NOMO-1 (cell line): ENCODE results near the gene PCDH1.
A peak's percentile ranks its signal among the peaks of the same experiment; 100 is the strongest.

ENCODE experiments used
- DNase-seq, 2 experiments: peaks; one replicate each; lab custom pipeline; 2025; ENCODE audit not compliant: unreplicated experiment in 2 of 2; lab: John Stamatoyannopoulos, UW

The PCDH1 gene

DNA sequence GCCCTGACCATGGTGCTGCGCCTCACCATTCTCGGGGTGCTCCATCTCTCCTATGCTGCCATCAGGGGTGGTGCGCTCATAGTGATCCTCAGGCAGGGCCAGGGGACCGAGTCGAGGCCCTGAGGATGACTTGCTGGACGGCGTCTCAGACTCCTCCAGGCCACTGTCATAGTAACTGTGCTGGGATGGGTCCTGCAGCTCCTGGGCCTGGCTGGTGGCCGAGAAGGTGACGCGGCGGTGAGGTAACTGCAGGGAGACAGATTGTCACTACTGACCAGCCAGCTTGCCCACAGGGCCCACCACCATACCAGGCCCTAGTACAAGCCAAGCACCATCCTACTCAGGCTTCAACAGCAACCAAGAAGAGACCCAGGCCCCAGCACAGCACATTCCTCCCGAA, 21.0 kb downstream of the PCDH1 start:
- DNase-seq: no peak

DNA sequence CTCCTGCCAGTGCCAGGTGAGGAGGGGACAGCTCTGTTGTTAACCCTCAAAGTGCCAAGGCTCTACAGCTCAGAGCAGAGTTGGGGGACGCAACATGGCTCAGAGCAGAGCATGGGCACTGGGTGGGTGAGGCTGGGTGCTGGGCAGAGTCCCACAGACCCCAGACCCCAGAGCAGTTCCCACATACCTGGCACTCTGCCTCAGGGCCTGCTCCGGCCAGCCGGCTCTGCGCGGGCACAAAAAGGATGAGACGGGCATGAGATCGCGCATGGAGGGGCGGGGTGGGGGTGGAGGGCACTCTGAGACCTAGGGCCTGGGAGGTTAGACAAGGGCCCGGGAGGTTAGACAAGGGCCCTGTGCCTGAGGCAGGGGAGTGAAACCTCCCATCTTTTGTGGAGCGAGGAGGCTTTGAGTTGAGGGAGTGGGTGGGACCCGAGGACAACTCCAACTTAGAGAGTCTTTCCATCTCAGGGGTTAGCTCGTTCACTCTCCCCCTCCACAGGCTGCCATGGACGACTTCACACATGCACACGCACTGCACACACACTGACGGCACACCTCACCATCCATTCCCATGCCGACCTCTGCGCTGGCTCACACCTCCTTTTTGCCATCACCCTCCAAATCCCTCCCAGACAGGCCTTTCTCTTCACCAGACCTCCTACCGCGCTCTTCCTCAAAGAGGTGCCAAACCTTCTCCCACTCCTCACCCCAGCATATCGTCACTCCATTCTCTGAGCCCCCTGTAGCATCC, 22.0 kb downstream of the PCDH1 start:
- DNase-seq: no peak

DNA sequence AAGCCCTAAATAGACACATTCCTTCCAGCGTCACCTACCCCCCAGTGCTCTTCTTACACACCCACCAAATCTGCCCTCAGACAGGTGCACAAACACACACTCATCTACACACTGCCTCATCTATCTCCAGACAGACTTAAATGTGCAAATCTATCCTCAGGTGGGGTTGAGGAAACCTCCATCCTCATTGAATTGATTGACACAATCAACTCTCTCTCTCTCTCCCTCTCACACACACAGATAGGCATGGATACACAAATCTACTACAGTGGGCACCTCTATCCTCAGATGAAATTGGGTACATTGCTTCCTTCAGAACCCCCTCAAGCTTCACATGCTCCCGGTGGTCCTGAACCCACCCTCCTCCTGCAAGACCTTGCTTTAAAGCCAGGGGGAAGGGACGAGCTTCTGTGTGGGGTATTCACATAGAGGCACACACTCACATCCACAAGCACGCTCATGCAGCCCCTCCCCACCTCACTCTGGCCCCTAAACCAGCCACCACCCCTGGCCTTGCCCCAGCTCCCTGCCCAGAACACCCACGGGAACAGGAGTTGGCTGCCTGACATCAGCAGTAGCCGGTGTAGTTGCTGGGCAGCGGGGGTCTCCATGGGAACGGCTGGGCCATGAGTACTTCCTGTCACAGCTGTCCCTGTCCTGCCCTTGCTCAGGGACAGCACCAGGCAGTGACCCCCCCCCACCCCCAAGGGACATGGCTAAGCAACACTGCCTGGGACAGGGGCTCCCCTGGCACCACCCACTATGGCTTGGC, 22.8 kb downstream of the PCDH1 start:
- no peak for DNase-seq

DNA sequence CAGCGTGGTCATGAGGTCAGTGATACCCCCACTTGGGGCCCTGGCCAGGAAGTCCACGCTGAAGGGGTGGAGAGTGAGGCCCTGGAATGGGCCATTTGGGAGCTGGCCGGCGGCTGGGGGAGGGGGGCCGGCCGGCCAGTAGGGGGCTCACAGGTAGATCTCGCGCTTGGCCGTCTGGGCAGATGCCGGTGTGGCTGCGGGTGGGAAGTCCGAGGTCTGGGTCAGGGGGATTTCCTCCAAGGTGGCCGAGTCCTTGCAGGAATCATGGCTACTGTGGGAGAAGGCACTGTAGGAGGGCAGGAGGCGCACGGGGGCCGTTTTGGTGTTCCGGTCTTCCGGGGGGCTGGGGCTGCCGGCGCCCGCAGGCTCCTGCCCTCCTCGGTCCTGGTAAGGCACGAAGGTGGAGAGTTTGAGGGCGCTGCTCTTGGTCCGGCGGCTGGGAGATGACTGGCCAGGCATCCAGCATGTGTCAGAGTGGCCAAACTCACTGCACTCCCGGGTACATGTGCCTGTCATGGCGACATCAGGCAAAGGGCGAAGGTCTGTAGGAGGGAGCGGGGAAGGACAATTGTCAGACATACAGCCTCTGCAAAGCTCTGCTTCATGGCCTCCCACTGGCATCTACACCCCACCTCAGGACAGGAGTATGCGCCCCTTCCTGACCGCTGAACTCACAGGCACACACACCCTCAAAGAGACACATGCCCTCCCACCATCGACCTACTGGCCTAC, 24.1 kb downstream of the PCDH1 start:
- DNase-seq: no peak

DNA sequence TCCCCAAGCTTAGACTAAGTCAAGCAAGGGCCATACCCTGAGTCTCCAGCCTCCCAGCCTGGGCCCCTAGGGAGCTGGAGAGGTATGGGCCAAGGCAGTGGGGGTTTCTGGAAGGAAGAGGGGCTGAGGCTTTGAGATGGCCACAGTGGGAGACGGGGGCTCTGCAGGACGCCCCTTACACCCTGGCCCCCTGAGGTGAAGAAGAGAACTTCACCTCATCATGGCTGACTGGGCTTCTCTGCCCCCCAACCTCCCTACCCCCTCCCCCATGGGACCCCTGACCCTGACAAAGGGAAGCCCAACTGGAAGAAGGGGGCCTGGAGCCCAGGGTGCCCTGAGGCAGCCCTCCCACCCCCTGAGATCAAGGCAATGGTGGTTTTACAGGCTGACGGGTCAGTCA, 25.8 kb downstream of the PCDH1 start:
- DNase-seq: no peak

DNA sequence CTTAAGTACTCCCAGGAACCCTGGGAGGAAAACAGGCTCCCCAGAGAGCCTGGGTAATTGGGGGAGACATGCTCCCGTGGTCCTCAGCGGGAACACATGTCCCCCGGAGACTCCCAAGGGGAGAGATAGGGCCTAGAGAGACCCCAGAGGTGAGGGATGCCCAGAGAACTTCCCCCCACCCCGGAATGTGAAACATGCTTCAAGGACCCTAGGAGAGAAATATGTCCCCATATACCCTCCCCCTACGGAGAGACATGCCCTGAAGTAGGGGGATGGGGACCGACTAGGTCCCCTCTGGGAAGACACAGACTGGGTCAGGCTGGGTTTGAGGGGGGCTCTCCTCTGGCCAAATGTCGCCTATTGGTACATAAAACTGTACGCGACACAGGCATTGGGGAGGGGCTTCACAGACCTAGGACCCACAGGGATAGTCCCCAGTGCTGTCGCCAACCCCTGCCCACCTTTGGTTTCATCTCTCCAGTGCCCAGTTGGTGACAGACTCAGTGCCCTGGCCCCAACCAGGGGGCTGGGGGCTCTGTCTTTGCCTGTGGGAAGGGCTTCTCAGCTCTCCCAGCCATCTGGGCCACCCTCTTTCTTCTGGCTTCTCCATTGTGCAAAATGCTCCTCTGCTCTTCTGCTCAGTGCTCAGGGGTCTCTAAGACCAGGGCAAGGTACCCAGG, 26.9 kb downstream of the PCDH1 start:
- DNase-seq: no peak

DNA sequence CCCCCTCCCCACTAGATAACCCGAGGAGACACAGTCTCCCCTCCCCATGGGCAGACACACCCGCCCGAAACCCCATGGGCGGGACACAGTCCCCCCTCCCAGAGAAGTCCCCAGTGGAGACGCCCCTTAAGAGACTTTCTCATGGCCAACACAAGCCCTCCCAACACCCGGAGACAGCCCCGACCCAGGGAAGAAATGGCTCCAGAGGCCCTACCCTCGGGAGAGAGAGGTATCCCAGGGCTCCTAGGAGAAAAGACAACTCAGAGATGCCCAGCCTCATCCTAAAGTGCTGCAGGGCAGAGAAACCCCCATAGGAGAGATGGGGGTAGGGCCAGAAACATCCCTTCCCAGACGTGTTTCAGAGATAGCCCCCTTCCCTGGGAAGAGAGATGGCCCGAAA, 27.4 kb downstream of the PCDH1 start:
- no peak for DNase-seq

DNA sequence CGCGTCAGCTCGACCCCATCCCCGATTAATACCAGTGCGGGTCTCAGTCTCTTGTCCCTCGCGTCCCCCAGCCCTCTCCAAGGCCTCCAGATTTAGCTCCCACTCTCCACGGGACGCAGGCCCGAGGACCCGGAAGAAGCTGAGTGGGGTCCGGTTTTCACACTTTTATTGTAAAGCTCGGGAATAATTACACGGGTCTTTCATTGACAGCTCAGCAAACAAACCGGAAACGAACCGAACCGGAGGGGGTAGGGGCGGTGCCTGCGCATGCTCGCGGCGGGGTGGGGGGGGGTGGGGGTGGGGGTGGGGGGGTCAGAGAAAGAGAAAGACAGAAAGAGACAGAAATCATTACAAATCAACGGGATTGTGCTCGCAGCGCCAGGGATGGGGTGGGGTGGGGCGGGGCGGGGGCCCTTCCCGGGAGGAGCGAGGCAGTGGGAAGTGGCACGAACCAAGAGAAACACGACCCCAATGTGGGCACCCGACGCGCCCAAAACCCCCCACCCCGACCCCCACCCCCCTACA, 27.9 kb downstream of the PCDH1 start:
- peak in 1 of 2 experiments; percentile 39 for DNase-seq

DNA sequence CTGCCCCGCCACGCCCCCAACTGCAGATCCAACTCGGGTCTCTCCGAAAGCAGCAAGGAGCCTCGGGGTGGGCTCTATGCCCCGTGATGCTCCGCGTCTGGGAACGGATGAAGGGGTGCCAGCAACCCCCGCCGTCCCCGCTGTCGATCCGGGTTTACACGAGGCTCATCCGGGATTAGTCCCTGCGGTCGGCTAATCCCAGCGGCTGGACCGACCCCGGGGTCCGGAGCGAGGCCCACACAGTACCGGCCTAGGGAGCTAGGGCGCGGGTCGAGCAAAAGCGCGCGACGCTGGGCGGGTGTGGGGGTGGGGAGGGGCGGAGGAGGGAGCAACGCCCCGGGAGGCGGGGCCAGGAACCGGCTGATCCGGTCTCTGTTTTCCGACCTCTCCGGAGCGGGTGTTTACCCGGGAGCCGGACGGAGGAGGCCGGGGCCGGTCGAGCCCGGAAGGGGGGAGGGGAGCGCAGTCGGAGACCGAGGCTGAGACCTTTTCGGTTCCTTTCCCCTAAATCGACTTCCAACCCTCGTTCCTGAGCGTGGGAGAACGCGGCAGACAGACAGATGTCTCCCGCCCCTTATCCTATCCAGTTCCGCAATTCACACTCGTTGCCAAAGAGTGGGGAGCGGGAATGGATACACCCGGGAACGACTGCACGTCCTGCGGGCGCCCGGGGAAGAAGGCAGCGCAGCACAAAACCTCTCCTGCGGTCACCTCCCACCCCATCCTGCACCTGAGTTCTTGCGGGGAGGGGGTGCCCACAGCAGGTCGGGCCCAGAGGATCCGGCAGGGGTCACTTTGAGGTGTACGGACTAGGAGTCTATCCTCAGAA, 28.6 kb downstream of the PCDH1 start:
- peak; percentile 54 to 60 for DNase-seq

DNA sequence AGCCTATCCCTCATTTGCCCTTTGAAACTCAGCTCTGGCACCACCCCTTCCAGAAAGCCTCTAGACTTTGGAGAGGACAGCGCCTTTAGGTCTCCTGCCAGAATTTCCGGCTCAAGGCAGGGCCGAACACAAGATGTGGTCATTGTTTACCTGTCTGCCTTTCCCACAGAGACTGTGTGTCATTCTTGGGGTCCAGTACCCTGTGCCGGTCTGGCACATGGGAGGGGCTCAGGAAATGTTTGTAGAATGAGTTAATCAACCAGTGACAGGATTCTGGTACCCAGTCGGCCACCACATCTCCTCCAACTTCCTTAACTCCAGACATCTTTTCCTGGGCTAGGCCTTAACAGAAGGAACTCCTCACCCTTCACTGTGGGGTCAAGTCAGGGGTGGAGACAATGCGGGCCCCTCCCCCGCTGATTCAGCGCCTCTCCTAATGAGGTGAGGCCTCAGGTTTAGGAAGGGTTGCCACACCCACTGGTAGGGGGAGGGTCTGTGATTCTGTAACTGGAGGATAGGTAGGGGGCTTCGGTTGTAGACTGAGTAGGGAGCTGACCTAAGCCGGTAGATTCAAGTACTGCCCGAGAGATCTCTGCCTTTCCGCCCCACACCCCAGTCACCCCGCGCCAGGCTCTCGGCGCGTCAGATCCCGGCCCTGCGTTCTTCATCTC, 29.3 kb downstream of the PCDH1 start:
- DNase-seq: no peak

DNA sequence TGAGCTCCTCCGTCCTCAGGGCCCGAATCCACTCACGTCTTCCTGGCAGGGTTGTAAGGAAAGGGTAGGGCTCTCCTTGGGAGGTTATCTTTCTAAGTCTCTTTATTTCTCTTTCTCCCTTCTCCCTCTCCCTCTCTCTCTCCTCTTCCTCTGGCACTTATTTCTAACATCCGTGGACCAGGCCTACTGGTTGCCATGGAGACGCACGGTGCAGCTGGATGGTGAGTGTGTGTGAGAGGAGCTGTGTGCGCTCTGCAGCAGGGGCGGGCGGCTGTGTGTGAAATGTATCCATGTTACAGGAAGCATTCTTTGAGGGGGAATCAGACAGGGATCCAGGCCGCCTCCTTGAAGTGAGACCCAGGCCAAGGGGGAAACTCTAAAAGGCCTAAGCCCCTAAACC, 32.2 kb downstream of the PCDH1 start:
- no peak for DNase-seq

DNA sequence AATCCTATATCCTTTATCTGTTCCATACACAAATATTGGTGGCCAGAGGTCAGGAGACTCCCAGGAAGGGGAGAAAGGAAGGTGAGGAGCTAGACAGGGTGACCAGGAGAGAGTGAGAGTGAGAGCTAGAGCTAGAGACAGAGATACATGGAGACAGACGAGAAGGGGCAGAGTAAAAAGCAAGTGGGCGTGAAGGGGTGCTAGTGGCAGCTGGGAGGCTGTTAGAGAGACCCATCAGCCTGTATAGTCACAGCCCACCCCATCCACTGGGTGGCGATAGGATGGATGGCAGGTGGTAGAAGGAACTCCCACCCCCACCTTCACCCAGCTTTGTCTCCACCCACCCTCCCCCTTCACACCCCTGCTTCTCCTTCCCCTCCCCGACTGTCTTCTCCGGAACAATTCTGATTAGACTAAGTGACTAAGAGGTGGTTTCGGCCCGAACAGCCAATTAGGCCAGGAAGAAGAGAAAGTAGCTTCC, 32.8 kb downstream of the PCDH1 start:
- DNase-seq: peak; percentile 19 to 28

DNA sequence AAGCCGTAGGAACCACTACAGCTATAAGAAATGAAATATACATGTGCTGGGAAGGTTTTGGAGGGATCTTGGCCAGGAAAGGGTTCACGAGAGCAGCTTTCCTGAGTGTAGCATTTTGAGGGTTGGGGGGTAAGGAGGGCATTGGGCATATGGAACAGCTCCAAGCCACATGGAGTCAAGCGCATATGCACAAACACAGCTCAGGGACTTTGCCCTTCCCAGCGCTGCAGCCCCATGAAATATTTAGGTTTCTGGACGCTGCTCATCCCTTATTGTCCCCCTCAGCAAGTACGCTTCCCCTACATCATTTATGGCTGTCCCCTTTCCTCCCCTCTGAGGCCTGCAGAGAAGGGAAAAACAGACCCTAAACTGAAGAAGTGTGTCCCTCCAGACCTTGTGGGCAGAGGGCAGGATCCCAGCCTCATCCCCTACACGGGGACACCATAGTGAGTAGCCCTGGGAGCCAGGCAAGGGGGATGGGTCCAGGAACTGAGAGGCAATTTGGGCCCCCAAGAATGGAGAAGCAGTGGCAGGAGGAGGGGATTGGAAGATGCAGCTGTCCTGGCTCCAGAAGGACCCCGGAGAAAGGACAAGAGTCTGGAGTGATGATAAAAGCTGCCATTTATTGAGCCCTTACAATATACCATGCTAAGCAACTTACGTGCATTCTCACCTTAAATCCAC, 33.7 kb downstream of the PCDH1 start:
- DNase-seq: no peak

DNA sequence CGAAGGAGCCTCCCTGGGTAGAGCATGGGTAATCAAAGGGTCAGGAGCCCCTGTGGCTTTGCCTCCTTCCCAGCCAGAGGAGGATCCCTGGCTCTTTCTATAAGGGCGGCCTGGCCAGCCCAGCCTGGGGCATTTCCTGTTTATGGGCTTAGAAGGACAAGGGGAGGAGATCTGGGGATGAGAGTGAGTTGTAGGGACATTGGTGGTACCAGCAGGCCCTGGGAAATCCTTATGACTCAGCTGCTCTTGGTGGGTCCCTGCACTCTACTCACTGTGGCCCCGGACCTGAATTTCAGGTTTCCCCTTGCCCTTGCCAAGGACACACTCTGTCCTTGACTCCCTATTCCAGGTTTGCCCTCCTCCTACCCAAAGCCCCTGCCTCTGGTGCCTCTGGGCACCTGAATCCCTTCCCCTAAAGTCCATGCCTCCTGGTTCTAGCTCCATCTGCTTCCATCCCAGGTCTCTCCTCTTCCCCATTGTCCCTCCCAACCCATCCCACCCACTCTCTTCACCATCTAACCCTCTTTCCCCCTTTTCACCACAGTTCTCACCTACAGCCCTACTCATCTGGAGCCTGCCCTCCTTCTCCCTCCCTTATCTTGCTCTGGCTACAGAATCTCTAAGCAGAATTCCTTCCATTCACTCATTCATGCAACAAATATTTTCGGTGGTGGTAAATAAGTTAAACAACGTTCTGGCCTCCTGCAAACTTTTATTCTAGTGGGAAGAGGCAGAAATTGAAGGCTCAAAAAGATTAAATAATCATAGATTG, 34.9 kb downstream of the PCDH1 start:
- DNase-seq: no peak

DNA sequence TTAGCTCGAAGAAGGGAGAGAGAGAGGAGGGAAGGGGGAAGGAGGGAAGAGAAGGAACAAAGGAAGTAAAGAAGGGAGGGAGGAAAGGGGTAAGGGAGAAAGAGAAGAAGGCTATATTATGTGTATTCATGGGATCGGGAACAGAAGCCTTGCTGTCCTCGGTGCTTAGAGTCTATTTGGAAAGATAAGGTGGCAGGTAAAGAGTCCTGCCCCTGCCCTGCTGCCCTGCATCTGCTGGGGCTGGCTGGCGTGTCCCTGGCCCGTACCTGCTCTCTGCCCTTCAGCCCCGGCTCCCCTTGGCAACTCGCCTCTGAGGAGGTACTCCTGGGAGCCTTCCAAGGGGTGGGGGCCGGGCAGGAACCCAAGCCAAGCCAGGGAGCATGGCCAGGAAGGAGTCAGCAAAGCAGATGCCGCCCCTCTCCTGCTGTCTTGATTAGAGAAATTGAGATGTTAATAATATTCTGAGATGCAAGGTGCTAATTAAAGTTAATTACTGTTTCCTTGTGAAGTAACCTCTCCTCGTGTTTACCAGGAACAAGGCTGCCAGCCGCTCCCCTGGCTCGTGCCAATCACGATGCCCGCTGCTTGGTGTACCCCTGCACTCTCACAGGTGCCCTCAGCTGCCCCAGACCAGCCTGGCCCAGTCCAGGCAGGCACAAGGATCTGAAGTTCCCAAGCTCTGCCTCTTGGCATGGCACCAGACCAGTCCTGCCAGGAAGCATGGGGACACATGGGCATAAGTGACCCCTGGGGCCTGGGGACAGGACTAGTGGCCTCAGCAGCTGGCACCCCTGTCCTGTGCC, 36.6 kb downstream of the PCDH1 start:
- no peak for DNase-seq

DNA sequence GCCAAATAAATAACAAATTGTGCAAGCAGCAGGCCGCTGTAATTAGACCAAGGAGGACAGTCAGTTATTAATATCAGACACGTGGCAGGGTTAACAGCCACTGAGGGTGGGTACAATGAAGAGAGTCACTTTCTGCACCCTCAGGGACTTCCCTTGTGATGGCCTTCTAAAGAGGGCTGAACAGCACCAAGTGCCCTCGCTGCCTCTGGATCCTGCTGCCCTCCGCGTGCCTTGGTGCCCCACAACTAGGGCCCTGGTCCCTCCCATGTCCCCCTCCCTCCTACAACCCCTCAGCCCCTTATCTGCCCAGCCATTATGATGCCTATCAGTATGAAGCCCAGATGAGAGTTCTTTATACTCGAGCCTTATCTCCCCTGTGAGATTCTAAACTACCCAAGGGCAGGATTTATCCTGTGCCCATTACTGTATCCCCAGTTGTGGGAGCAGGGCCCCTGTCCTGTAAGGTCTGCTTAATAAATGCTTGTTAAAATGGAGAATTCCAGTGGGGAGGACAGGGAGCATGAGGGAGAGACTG, 37.3 kb downstream of the PCDH1 start:
- no peak for DNase-seq

DNA sequence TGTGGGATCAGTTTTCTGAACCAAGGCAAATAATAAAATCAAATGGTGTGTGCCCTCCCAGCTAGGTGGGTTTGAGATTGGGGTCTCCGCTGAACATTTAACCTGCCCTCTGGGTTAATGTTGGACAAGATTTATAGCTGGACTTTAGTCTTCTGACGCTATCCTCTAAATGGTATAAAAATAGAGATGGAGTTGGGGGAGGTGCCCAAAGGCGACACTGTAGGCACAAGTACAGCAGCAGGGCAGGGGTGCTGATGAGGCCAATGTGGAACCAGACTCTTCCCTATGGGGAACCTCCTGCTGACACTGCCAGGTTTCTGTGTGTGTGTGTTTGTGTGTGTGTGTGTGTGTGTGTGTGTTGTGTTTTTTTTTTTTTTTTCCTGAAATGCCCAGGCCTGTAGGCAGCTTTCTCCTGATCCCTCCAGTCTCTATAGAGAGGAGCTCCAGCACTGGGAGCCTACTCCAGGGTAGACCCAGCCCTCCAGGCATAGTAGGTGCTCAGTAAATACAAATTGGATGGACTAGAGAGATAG, 37.9 kb downstream of the PCDH1 start:
- DNase-seq: no peak
